ENCODE data around the gene GNL2.

- no peak for TF ChIP-seq TAF1 (IDR thresholded peaks at IDR 0.05; ENCODE audit: borderline replicate concordance, insufficient read depth, low read length)
- no peak for TF ChIP-seq POLR2AphosphoS5 (IDR thresholded peaks at IDR 0.05; ENCODE audit: low read depth, low read length)
- TF ChIP-seq REST (IDR thresholded peaks at IDR 0.05; ENCODE audit: insufficient read depth in 1 of 2, low read depth in 2 of 2, low read length in 2 of 2): no peak
Observed at GRCh38 chr1:37560401-37561132, 35.2 kb downstream of the GNL2 start.
